GM18867 (cell line): ENCODE measurements around the gene GARIN1A.
A peak's percentile ranks its signal among the peaks of the same experiment; 100 is the strongest.
"Not testable (repeated sequence)": the region's sequence is repeated elsewhere in the genome, so short reads cannot be mapped to it uniquely, and the experiment has no call there.

Experiments
- ATAC-seq: cut with Tn5 transposase; IDR thresholded peaks from one replicate; pipeline ENCODE4 v1.9.1; 2021; ENCODE audit warnings: mild to moderate bottlenecking, moderate library complexity; ENCODE audit not compliant: unreplicated experiment

The GARIN1A gene

DNA sequence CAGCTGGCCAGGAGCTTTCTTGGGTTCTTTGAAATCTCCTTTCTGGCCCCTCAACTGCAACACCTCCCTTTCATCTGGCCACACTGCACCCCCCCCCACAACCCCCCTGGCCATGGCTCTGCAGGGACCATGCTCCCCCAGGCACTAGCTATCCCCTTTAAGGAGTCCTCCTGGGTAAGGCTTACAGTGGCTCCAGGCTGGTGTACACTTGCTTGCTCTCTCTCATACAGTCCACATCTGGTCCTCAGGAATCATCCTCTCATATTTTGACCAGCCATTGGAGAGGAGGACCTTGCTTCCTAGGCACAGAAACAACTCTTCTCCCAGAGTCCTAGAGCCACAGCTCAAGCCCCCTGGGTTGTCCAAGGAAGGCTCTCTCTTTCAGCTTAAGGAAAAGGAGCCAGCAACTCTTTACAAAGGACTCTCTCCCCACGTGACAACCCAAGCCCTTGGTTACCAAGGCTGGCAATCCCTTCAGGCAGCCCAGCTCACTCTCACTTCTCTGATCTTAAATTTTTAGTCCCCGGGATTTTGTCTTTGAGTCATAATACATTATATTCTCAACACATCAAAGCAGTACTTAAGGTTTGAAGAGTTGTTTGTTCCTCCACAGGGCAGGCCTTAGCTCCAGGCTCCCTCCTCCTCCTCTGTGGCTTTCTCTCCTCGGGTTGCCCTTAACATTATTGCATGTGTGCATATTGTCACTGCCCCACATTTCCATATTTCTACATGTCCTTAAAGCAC lies 9.9 kb downstream of the GARIN1A start:
- ATAC-seq: no peak

DNA sequence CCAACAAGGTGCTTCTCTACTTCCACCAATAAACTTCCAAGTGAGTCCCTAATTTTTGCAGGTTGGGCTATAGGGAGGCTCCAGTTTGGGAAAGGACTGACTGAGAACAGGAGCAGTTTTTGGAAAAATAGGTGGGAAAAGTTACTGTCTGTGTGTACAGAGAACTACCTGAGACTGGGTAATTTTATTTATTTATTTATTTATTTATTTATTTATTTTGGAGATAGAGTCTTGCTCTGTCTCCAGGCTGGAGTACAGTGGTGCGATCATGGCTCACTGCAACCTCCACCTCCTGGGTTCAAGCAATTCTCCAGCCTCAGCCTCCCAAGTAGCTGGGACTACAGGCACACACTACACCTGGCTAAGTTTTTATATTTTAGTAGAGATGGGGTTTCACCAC lies 11.2 kb downstream of the GARIN1A start:
- not testable (repeated sequence) for ATAC-seq

GRCh38 chr7:128683738-128684137 lies 11.6 kb downstream of the GARIN1A start:
- ATAC-seq: not testable (repeated sequence)

GRCh38 chr7:128687131-128687530 lies 15.0 kb downstream of the GARIN1A start:
- no peak for ATAC-seq

- ATAC-seq: no peak
Measured at GRCh38 chr7:128688492-128688891, 16.4 kb downstream of the GARIN1A start.

DNA sequence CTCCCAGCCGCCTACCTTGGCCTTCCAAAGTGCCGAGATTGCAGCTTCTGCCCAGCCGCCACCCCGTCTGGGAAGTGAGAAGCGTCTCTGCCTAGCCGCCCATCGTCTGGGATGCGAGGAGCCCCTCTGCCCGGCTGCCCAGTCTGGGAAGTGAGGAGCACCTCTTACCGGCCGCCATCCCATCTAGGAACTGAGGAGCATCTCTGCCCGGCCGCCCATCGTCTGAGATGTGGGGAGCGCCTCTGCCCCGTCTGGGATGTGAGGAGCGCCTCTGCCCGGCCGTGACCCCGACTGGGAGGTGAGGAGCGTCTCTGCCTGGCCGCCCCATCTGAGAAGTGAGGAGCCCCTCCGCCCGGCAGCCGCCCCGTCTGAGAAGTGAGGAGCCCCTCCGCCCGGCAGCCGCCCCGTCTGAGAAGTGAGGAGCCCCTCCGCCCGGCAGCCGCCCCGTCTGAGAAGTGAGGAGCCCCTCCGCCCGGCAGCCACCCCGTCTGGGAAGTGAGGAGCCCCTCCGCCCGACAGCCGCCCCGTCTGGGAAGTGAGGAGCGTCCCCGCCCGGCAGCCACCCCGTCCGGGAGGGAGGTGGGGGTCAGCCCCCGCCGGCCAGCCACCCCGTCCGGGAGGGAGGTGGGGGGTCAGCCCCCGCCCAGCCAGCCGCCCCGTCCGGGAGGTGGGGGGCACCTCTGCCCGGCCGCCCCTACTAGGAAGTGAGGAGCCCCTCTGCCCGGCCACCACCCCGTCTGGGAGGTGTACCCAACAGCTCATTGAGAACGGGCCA lies 17.3 kb downstream of the GARIN1A start:
- not testable (repeated sequence) for ATAC-seq

- ATAC-seq: no peak
Measured at GRCh38 chr7:128691227-128691626, 19.1 kb downstream of the GARIN1A start.

GRCh38 chr7:128692623-128693270 lies 20.7 kb downstream of the GARIN1A start:
- no peak for ATAC-seq

GRCh38 chr7:128693373-128694015 lies 21.4 kb downstream of the GARIN1A start:
- ATAC-seq: no peak

- no peak for ATAC-seq
Measured at GRCh38 chr7:128694738-128695137, 22.6 kb downstream of the GARIN1A start.

DNA sequence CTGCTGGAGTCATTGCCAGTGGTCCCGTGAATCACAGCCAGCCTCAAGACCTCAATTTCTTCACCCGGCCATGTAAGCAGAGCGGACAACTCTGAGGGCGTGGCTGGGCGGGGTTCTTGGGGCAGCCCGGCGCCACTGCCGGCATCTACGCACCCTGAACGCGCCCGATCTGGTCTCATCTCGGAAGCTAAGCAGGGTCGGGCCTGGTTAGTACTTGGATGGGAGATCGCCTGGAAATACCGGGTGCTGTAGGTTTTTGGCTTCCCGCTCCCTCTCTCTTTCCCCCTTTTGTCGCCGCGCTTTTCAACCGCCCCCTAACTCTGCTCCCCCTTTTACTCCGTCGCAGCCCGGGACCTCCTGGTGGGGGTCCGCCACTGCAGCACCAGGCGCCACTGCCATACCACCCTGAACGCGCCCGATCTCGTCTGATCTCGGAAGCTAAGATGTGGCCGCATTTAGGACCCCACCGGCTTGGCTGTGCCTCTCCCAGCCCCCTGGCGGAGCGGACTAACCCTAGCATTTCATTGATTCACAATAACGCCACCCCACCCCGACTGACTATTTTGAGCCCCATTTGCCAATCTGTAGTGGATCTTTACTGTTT lies 25.3 kb downstream of the GARIN1A start:
- ATAC-seq: peak; percentile 44

DNA sequence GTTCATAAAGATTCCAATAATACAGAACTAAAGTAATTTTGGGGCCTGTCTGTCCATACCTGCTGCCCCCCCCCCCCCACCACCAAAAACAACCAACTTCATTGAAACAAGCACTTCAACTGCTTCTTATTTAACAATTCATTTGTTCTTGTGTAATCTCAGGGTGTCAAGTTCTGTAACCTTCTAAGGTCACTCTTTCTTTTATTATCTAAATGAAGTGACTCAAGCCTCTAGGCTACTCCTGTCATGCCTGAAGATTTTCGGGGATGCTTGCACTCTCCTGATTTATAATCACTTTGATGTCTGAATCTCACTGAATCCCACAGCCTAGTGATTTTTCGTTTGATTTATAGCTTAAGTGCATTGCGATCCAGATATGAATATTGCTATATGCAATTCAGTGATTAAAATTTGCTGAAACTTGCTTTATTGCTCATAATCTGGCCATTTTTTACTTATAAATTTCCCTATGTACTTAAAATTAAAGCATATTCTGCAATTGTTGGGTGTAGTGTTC lies 27.2 kb downstream of the GARIN1A start:
- ATAC-seq: no peak

DNA sequence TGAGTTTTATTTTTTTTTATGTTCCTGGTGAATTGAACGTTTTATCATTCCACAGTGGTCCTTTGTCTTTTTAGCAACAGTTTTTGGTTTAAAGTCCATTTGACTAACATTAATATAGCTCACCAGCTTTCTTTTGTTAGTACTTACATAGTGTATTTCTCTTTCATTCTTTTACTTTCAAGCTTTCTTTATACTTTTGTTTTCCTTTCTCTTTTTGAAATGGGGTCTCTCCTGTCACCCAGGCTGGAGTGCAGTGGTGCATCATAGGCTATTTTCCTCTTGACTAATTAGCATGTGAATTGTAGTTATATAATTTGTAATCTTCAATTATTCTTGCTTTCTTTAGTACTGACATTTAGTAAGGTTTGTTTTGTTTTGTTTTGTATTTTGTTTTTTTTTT lies 27.8 kb downstream of the GARIN1A start:
- ATAC-seq: no peak

DNA sequence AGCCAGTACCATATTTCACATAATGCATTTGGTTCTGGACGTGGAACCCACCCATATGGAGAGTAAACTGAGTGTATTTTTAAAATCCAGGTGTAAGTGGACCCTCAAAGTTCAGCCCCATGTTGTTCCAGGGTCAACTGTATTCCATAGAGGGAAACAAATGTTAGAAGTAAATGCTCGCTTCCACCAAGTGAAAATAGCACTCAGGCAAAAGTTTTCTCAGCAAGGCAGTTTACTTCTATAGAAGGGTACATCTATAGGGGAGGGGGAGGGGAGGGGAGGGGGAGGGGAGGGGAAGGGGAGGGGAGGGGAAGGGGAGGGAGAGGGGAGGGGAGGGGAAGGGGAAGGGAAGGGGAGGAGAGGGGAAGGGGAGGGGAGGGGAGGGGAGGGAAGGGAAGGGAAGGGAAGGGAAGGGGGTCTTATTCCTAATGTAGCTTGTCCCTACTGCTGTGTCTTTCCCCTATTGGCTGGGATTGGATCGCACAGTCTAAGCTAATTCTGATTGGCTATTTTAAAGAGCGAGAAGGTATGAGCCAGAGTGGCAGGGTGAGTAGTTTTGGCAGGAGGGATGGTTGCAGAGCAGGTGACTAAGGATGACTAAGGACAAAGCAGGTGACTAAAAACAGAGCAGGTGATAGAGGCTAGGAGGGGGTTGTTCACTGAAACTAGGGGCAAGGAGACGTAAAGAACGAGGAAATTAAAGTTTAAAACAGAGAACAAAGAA lies 29.1 kb downstream of the GARIN1A start:
- ATAC-seq: no peak

- ATAC-seq: no peak
Measured at GRCh38 chr7:128703609-128704241, 31.6 kb downstream of the GARIN1A start.

GRCh38 chr7:128705891-128706333 lies 33.8 kb downstream of the GARIN1A start:
- ATAC-seq: no peak

DNA sequence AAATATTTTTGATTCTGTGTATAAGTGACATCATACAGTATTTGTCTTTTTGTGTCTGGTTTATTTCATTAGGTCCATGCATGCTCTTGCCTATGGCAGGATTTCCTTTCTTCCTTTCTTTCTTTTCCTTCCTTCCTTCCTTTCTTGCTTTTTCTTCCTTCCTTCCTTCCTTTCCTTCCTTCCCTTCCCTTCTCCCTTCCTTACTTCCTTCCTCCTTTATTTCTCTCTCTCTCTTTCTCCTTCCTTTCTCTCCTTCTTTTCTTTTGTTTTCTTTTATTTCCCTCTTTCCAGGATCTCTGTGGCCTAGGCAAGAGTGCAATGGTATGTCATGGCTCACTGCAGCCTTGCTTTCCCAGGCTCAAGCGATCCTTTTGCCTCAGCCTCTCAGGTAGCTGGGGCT lies 35.7 kb downstream of the GARIN1A start:
- no peak for ATAC-seq

GRCh38 chr7:128708235-128708634 lies 36.1 kb downstream of the GARIN1A start:
- ATAC-seq: no peak

- ATAC-seq: no peak
Measured at GRCh38 chr7:128708824-128709223, 36.7 kb downstream of the GARIN1A start.
